NCI-H226 (cell line): ENCODE measurements around the gene GNB1.

ENCODE experiments used
- DNase-seq: peaks from one replicate; pipeline ENCODE4 v3.0.0-alpha.2; 2015

Gene GNB1

GRCh38 chr1:1809489-1809888, 81.4 kb downstream of the GNB1 start:
- no peak for DNase-seq

DNA sequence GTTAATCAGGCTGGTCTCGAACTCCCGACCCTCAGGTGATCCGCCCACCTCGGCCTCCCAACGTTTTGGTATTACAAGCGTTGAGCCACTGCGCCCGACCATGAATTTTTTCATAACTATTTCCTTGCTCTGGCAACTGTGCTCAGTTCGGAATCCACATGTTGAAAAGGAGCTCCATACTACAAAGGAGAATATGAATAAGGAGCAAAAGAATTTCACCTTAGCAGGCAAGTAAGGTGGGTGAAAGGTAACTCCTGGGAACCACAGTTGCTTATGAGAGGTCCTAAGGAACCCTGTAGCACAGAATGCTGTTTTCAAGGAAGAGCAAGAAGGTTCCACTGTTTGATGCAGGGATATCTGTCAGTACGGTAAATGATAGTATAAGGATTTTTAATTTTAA, 82.7 kb downstream of the GNB1 start:
- no peak for DNase-seq

GRCh38 chr1:1806890-1807289, 84.0 kb downstream of the GNB1 start:
- no peak for DNase-seq

DNA sequence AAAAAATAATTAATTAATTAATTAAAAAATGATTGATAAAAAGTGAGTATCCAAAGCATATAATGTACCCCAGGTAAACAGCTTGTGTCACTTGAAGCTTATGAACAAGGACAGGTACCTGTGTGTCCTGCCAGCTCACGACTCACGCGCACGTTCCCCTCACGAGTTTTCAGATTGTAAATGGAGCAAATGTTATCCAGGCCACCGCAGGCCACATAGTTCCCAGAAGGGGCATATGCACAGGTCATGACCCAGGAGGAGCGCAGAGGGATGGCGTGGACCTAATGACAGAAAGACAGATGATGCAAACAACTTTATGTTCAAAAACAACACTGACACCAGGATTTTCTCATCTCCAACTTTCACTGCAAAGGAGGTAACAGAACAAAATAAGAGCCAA, 86.6 kb downstream of the GNB1 start:
- no peak for DNase-seq

- no peak for DNase-seq
These were observed 88.0 kb downstream of the GNB1 start for GRCh38 chr1:1802871-1803270.

DNA sequence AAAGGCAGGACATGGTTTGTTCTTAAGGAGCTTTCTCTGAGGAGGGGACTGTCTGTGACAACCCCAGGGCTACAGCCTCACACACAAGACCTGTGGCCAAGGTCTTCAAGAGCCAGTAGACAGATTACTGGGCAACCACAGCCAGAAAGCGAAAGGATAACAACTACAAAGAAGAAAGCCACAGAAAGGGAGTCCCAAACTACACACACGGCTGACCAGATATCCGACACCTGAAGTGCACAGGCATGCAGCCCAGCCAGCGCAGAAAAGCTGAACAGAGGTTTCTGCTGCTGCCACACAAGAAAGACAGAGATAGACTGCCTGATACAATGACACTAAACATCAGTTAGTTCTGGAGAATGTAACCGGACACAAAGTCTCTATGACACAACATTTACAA, 91.2 kb downstream of the GNB1 start:
- DNase-seq, result no peak

- no peak for DNase-seq
These were observed 93.1 kb downstream of the GNB1 start for GRCh38 chr1:1797731-1798341.

- no peak for DNase-seq
These were observed 94.4 kb downstream of the GNB1 start for GRCh38 chr1:1796466-1796865.

- no peak for DNase-seq
These were observed 95.9 kb downstream of the GNB1 start for GRCh38 chr1:1794999-1795398.

- no peak for DNase-seq
These were observed 97.2 kb downstream of the GNB1 start for GRCh38 chr1:1793481-1794244.

DNA sequence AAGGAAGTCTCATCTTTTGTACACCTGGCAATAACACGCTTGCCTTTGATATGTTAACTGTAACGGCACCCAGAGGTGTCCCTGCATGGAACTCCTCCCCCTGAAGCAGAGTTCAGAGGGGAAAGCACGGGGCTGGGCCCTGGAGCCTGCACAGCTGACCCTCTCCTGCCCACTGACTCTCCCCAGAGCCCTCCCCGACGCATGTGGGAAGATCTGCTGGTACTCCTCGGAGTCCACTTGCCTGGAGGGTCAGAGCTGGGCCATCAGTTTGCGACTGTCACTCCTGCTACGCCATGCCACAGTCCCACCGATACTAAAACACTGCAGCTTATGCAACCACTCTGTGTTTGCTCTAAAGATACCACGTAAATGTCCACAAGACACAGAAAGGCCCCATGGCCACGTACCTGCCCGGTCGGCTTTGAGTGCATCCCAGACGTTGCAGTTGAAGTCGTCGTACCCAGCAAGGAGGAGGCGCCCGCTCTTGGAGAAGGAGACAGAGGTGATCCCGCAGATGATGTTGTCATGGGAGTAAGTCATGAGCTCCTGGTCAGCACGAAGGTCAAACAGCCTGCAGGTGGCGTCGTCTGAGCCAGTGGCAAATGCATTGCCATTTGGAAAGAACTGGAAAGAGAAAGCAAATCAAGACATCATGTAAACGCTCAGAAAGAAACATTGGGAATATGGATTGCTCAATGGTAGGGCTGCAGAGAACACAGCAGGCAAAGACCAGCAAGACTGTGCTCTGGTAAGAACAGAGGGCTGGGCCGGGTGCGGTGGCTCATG, 102.0 kb downstream of the GNB1 start:
- DNase-seq, result no peak

GRCh38 chr1:1788136-1788535, 102.8 kb downstream of the GNB1 start:
- no peak for DNase-seq

GRCh38 chr1:1786836-1787605, 103.9 kb downstream of the GNB1 start:
- DNase-seq, result no peak

DNA sequence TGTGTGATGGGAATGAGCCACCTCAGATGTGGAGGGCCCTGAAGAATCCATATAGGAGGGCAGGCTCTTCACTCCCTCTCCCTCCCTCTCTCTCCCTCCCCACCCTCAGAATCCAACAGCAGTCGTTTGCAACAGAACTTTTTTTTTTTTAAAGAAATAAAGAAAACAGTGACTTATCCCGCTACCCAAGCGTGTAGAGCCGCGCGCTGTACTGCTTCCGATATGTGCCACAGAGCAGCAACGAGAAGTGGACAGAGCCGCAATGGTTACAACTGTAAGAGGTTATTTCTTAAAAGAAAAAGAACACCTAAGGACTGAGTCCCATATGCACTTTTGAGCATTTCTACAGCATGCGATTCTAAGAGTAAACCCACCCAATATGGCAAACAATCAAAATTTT, 105.2 kb downstream of the GNB1 start:
- DNase-seq, result no peak

- no peak for DNase-seq
These were observed 106.0 kb downstream of the GNB1 start for GRCh38 chr1:1784933-1785332.

GRCh38 chr1:1783320-1783719, 107.6 kb downstream of the GNB1 start:
- no peak for DNase-seq

- peak; percentile 58 for DNase-seq
These were observed 108.3 kb downstream of the GNB1 start for GRCh38 chr1:1782399-1783221.

DNA sequence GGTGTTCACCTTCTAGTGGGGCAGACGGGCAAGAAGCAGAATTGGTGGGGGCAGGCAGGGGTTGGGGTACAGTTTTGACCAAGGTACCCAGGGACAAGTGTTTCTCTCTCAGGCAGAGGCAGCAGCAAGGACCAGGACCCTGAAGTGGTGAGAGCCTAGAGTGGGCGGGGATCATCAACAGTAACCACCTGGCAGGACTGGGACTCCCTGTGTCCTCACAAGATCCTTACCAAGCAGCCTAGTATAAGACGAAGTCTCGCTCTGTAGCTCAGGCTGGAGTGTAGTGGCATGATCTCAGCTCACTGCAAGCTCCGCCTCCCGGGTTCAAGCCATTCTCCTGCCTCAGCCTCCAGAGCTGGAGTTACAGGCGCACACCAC, 109.4 kb downstream of the GNB1 start:
- no peak for DNase-seq

DNA sequence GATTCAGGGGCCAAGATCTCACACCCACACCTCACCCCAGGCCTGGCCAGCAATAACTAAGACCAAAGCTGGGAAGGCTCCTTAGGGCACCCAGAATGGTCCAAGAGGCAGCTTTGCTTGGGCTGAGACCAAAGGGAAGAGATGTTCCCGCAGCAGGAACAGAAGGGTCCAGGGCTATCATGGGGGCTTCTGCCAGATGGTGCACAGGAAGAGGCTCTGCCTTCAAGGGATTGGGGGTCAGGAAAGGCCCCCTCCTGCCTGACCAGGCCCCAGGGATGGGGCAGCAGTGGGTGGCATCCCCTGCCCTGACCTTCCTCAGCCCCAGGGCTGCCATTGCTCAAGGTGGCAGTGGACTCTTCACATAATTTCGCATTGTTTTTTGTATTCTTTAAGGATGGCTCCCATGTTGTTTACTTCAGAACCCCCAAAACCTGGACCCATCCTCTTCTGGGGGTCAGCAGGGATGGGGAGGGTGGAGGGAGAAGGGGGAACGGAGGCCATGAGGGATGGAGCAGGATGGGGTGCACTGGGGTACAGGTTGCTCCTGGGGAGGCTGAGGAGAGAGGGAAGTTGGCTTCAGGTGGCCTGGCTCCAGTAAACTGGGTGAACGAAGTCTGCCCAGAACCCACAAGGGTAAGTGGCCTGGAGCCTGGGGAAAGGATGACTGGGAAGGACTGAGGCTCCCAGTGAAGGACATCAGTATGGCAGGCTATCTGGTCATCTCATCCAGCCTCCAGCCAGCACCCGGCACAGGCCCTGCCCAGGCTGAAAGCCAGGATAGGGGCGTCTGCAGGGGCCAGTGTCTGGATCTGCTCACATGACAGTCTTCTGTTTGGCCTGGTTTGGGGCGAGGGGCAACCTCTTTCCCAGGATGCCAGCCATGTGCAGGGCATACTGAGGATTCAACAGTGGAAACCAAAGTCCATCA, 110.0 kb downstream of the GNB1 start:
- no peak for DNase-seq

- DNase-seq, result peak; percentile 53
These were observed 110.9 kb downstream of the GNB1 start for GRCh38 chr1:1779691-1780597.
